ENCODE data around the gene BCL6.
A peak's percentile ranks its signal among the peaks of the same experiment; 100 is the strongest.

Gene BCL6

GRCh38 chr3:187737368-187738070 is 7.7 kb downstream of the BCL6 start:
- Histone ChIP-seq H3K4me1 (ENCODE audit: insufficient read depth, low read length) (peaks cover 26% of the 10 kb centered on the region), H3K9ac (ENCODE audit: low read depth, low read length) (peak overlapping the region; percentile 60), H3K27me3 (ENCODE audit: insufficient read depth, low read length) (peaks cover 40% of the 10 kb centered on the region), H3K4me3 (ENCODE audit: low read length) (peak overlapping the region; percentile 61), H3K27ac (ENCODE audit: low read depth, low read length) (no peak overlapping the region; the same call in 1 of the 2 replicates), H3K36me3 (ENCODE audit: insufficient read depth, low read length) (peaks cover 13% of the 10 kb centered on the region), H3K9me3 (ENCODE audit: insufficient read depth, low read depth, low read length) (no peaks in the 10 kb centered on the region)
- WGBS: under 1% methylated on average over 39 of the region's 41 CpGs

- 18% methylated on average over 4 of the region's 4 CpGs for WGBS
- Histone ChIP-seq H3K27ac (ENCODE audit: low read depth, low read length) (no peak overlapping the region), H3K36me3 (ENCODE audit: insufficient read depth, low read length) (peaks cover 18% of the 10 kb centered on the region), H3K9me3 (ENCODE audit: insufficient read depth, low read depth, low read length) (no peaks in the 10 kb centered on the region), H3K4me3 (ENCODE audit: low read length) (peak overlapping the region; percentile 61), H3K9ac (ENCODE audit: low read depth, low read length) (peak overlapping the region; percentile 60; the same call in 1 of the 2 replicates), H3K4me1 (ENCODE audit: insufficient read depth, low read length) (peaks cover 23% of the 10 kb centered on the region), H3K27me3 (ENCODE audit: insufficient read depth, low read length) (peaks cover 37% of the 10 kb centered on the region)
Measured at GRCh38 chr3:187737006-187737367, 8.3 kb downstream of the BCL6 start.

GRCh38 chr3:187736418-187736871 is 8.8 kb downstream of the BCL6 start:
- Histone ChIP-seq H3K27ac (ENCODE audit: low read depth, low read length) (no peak overlapping the region), H3K4me3 (ENCODE audit: low read length) (no peak overlapping the region), H3K9me3 (ENCODE audit: insufficient read depth, low read depth, low read length) (no peaks in the 10 kb centered on the region), H3K9ac (ENCODE audit: low read depth, low read length) (no peak overlapping the region), H3K4me1 (ENCODE audit: insufficient read depth, low read length) (peaks cover 23% of the 10 kb centered on the region), H3K27me3 (ENCODE audit: insufficient read depth, low read length) (peaks cover 32% of the 10 kb centered on the region), H3K36me3 (ENCODE audit: insufficient read depth, low read length) (peaks cover 24% of the 10 kb centered on the region)
- 54% methylated on average over 6 of the region's 8 CpGs for WGBS

- no peak overlapping the region for H3K4me3 ChIP-seq (ENCODE audit: low read length)
- H3K27ac ChIP-seq (ENCODE audit: low read depth, low read length): no peak overlapping the region
- peaks cover 23% of the 10 kb centered on the region for H3K4me1 ChIP-seq (ENCODE audit: insufficient read depth, low read length)
- H3K27me3 ChIP-seq (ENCODE audit: insufficient read depth, low read length): peaks cover 27% of the 10 kb centered on the region
- H3K36me3 ChIP-seq (ENCODE audit: insufficient read depth, low read length): peaks cover 30% of the 10 kb centered on the region
- no peaks in the 10 kb centered on the region for H3K9me3 ChIP-seq (ENCODE audit: insufficient read depth, low read depth, low read length)
- 85% methylated on average over 3 of the region's 3 CpGs for whole genome bisulfite sequencing
- no peak overlapping the region for H3K9ac ChIP-seq (ENCODE audit: low read depth, low read length)
Measured at GRCh38 chr3:187735837-187736236, 9.4 kb downstream of the BCL6 start.

- H3K36me3 ChIP-seq (ENCODE audit: insufficient read depth, low read length): peaks cover 34% of the 10 kb centered on the region
- H3K4me3 ChIP-seq (ENCODE audit: low read length): no peak overlapping the region
- peaks cover 23% of the 10 kb centered on the region for H3K27me3 ChIP-seq (ENCODE audit: insufficient read depth, low read length)
- H3K27ac ChIP-seq (ENCODE audit: low read depth, low read length): no peak overlapping the region
- H3K9ac ChIP-seq (ENCODE audit: low read depth, low read length): no peak overlapping the region
- 97% methylated on average over 3 of the region's 3 CpGs for WGBS
- H3K4me1 ChIP-seq (ENCODE audit: insufficient read depth, low read length): peaks cover 20% of the 10 kb centered on the region
- no peaks in the 10 kb centered on the region for H3K9me3 ChIP-seq (ENCODE audit: insufficient read depth, low read depth, low read length)
Measured at GRCh38 chr3:187735383-187735782, 9.9 kb downstream of the BCL6 start.

- H3K4me3 ChIP-seq (ENCODE audit: low read length): no peak overlapping the region
- peaks cover 40% of the 10 kb centered on the region for H3K36me3 ChIP-seq (ENCODE audit: insufficient read depth, low read length)
- no peak overlapping the region for H3K9ac ChIP-seq (ENCODE audit: low read depth, low read length)
- peaks cover 16% of the 10 kb centered on the region for H3K4me1 ChIP-seq (ENCODE audit: insufficient read depth, low read length)
- H3K27ac ChIP-seq (ENCODE audit: low read depth, low read length): no peak overlapping the region
- no peaks in the 10 kb centered on the region for H3K9me3 ChIP-seq (ENCODE audit: insufficient read depth, low read depth, low read length)
- 100% methylated on average over 1 of the region's 3 CpGs for WGBS
- peaks cover 19% of the 10 kb centered on the region for H3K27me3 ChIP-seq (ENCODE audit: insufficient read depth, low read length)
Measured at GRCh38 chr3:187734841-187735240, 10.4 kb downstream of the BCL6 start.

- Histone ChIP-seq H3K36me3 (ENCODE audit: insufficient read depth, low read length) (peaks cover 54% of the 10 kb centered on the region), H3K27ac (ENCODE audit: low read depth, low read length) (no peak overlapping the region), H3K27me3 (ENCODE audit: insufficient read depth, low read length) (peaks cover 19% of the 10 kb centered on the region), H3K9ac (ENCODE audit: low read depth, low read length) (no peak overlapping the region), H3K4me3 (ENCODE audit: low read length) (no peak overlapping the region), H3K9me3 (ENCODE audit: insufficient read depth, low read depth, low read length) (no peaks in the 10 kb centered on the region), H3K4me1 (ENCODE audit: insufficient read depth, low read length) (peaks cover 16% of the 10 kb centered on the region)
- 95% methylated on average over 11 of the region's 11 CpGs for WGBS
Measured at GRCh38 chr3:187733371-187733770, 11.9 kb downstream of the BCL6 start.

GRCh38 chr3:187729598-187729997 is 15.7 kb downstream of the BCL6 start:
- no peak overlapping the region for H3K4me3 ChIP-seq (ENCODE audit: low read length)
- H3K36me3 ChIP-seq (ENCODE audit: insufficient read depth, low read length): peaks cover 88% of the 10 kb centered on the region
- H3K4me1 ChIP-seq (ENCODE audit: insufficient read depth, low read length): no peaks in the 10 kb centered on the region
- 97% methylated on average over 12 of the region's 12 CpGs for WGBS
- no peak overlapping the region for H3K9ac ChIP-seq (ENCODE audit: low read depth, low read length)
- no peaks in the 10 kb centered on the region for H3K9me3 ChIP-seq (ENCODE audit: insufficient read depth, low read depth, low read length)
- H3K27me3 ChIP-seq (ENCODE audit: insufficient read depth, low read length): no peaks in the 10 kb centered on the region
- no peak overlapping the region for H3K27ac ChIP-seq (ENCODE audit: low read depth, low read length)

- no peak overlapping the region for H3K27ac ChIP-seq (ENCODE audit: low read depth, low read length)
- no peak overlapping the region for H3K4me3 ChIP-seq (ENCODE audit: low read length)
- H3K36me3 ChIP-seq (ENCODE audit: insufficient read depth, low read length): peaks cover 93% of the 10 kb centered on the region
- H3K9me3 ChIP-seq (ENCODE audit: insufficient read depth, low read depth, low read length): no peaks in the 10 kb centered on the region
- H3K4me1 ChIP-seq (ENCODE audit: insufficient read depth, low read length): no peaks in the 10 kb centered on the region
- 95% methylated on average over 13 of the region's 13 CpGs for WGBS
- no peaks in the 10 kb centered on the region for H3K27me3 ChIP-seq (ENCODE audit: insufficient read depth, low read length)
- H3K9ac ChIP-seq (ENCODE audit: low read depth, low read length): no peak overlapping the region
Measured at GRCh38 chr3:187728940-187729583, 16.2 kb downstream of the BCL6 start.

- WGBS: 92% methylated on average over 8 of the region's 8 CpGs
- H3K36me3 ChIP-seq (ENCODE audit: insufficient read depth, low read length): peaks cover 95% of the 10 kb centered on the region
Measured at GRCh38 chr3:187728248-187728647, 17.0 kb downstream of the BCL6 start.

GRCh38 chr3:187726564-187726963 is 18.7 kb downstream of the BCL6 start:
- 93% methylated on average over 13 of the region's 13 CpGs for WGBS
- Histone ChIP-seq H3K4me3 (ENCODE audit: low read length) (no peak overlapping the region), H3K27me3 (ENCODE audit: insufficient read depth, low read length) (no peaks in the 10 kb centered on the region), H3K27ac (ENCODE audit: low read depth, low read length) (no peak overlapping the region), H3K4me1 (ENCODE audit: insufficient read depth, low read length) (peaks cover 5% of the 10 kb centered on the region; the same call in 1 of the 2 replicates), H3K9ac (ENCODE audit: low read depth, low read length) (no peak overlapping the region), H3K9me3 (ENCODE audit: insufficient read depth, low read depth, low read length) (no peaks in the 10 kb centered on the region), H3K36me3 (ENCODE audit: insufficient read depth, low read length) (peaks cover 93% of the 10 kb centered on the region)

More at GRCh38 chr3:187728248-187728647, 17.0 kb downstream of the BCL6 start:
- H3K9ac ChIP-seq (ENCODE audit: low read depth, low read length): no peak overlapping the region
- H3K9me3 ChIP-seq (ENCODE audit: insufficient read depth, low read depth, low read length): no peaks in the 10 kb centered on the region
- H3K4me3 ChIP-seq (ENCODE audit: low read length): no peak overlapping the region
- no peaks in the 10 kb centered on the region for H3K27me3 ChIP-seq (ENCODE audit: insufficient read depth, low read length)
- H3K4me1 ChIP-seq (ENCODE audit: insufficient read depth, low read length): no peaks in the 10 kb centered on the region
- no peak overlapping the region for H3K27ac ChIP-seq (ENCODE audit: low read depth, low read length)

Data from HUES64 (cell line).